ENCODE results near the gene PARD3.

DNA sequence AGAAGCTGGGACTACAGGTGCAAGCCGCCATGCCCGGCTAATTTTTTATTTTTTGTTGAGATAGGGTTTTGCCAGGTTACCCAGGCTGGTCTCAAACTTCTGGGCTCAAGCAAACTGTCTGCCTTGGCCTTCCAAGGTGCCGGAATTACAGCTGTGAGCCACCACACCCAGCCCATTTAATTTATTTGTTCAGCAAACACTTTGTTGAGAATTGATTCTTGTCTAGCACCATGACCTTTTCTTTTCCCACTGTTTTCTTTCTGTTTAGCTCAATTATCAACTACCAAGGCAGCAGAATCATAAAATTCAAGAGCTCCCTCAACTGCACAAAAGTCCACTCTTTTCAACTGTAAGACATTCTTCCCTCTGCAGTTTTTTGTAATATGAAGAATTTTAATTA, 47.8 kb upstream of the PARD3 start:
- TF ChIP-seq EZH2 (IDR thresholded peaks at IDR 0.05; ENCODE audit: borderline replicate concordance, low read depth, low read length, severe bottlenecking): no peak
- no peak for TF ChIP-seq GATA2 (IDR thresholded peaks at IDR 0.05; ENCODE audit: insufficient read depth, insufficient read length, low read depth, low read length)
